HCT116 (cell line): ENCODE results near the gene FAM83G. TPM values are rescaled to one million over a fixed set of nuclear protein-coding genes. Genes with fewer than 3 reads are reported as not detected.

Experiments
- ATAC-seq: fragments of 200-7000 bp; cut with Tn5 transposase; 2 replicates; pipeline ENCODE4 v1.9.1; 2020; ENCODE audit warnings: mild to moderate bottlenecking, moderate library complexity
- BruUV-seq: library from RNA; stranded (reverse); fragments of 400-500 nt; replicated peaks from 2 replicates; lab custom pipeline; 2021; lab: Mats Ljungman, UMichigan
- CTCF ChIA-PET: fragments of 300-600 bp; sonication (Branson Sonifier 250); formaldehyde crosslinking; loops from one replicate; lab custom pipeline; 2021; ENCODE audit warnings: antibody characterized with exemption; lab: Charles Lee
- POLR2A ChIA-PET: fragments of 300-600, 350-600 bp; sonication (Branson Sonifier 250); formaldehyde crosslinking; loops from one replicate; lab custom pipeline; 2021; ENCODE audit warnings: antibody characterized with exemption; lab: Charles Lee
- RAD21 ChIA-PET, 2 experiments: fragments of 300-600 bp; sonication (Branson Sonifier 250); formaldehyde crosslinking; loops; one replicate each; lab custom pipeline; 2023; ENCODE audit warnings: low total read pairs in 2 of 2; ENCODE audit not compliant: uncharacterized antibody in 2 of 2, unreplicated experiment in 2 of 2, low non-redundant PET in 1 of 2; lab: Charles Lee
- DNase-seq: peaks from one replicate; pipeline ENCODE4 v3.0.0-alpha.2; 2010; ENCODE audit warnings: low read depth, low spot score
- H2AFZ ChIP-seq: fragments of 200-600 bp; shearing (Covaris generic), sonication (generic); 2 replicates; pipeline ENCODE4 v1.6.1; 2017; ENCODE audit warnings: low read depth, mixed run types, mixed read lengths, antibody characterized with exemption, low read length; ENCODE audit not compliant: poor library complexity, severe bottlenecking
- H3K27ac ChIP-seq: 2 replicates; pipeline ENCODE4 v1.5.1; 2012; ENCODE audit warnings: low read depth, low read length
- H3K27me3 ChIP-seq: fragments of 200-600 bp; sonication (generic); 2 replicates; pipeline ENCODE4 v1.6.1; 2016; ENCODE audit warnings: mixed run types, low read length, mixed read lengths; ENCODE audit not compliant: insufficient read depth
- H3K36me3 ChIP-seq, 2 experiments: fragments of 200-500 bp in 1 of 2; fragments of 200-600 bp in 1 of 2; sonication (Bioruptor generic) in 1 of 2; sonication (generic) in 1 of 2; 2 replicates each; pipeline versions ENCODE4 v1.5.1 to v1.6.1; 2014 to 2016; ENCODE audit warnings: low read length in 2 of 2, inconsistent platforms in 1 of 2, mixed read lengths in 1 of 2, mixed run types in 1 of 2; ENCODE audit not compliant: insufficient read depth in 2 of 2, control insufficient read depth in 1 of 2
- H3K4me1 ChIP-seq, 2 experiments: fragments of 200-600 bp in 1 of 2; sonication (generic) in 1 of 2; 2 replicates each; pipeline versions ENCODE4 v1.5.1 to v1.6.1; 2012 to 2017; ENCODE audit warnings: low read length in 2 of 2, inconsistent platforms in 1 of 2, mild to moderate bottlenecking in 1 of 2, mixed read lengths in 1 of 2, mixed run types in 1 of 2, moderate library complexity in 1 of 2; ENCODE audit not compliant: insufficient read depth in 2 of 2, control insufficient read depth in 1 of 2
- H3K4me2 ChIP-seq: fragments of 200-600 bp; sonication (generic); 2 replicates; pipeline ENCODE4 v1.6.1; 2017; ENCODE audit warnings: mixed run types, low read length, mixed read lengths
- H3K4me3 ChIP-seq, 2 experiments: fragments of 200-600 bp in 1 of 2; sonication (generic) in 1 of 2; replicated peaks in 1 of 2; 2 replicates each; pipeline ENCODE4 v1.5.1; 2011 to 2016; ENCODE audit warnings: low read length in 2 of 2, control low read depth in 1 of 2, low read depth in 1 of 2, mild to moderate bottlenecking in 1 of 2, mixed read lengths in 1 of 2, mixed run types in 1 of 2
- H3K79me2 ChIP-seq: fragments of 200-600 bp; sonication (generic); 2 replicates; pipeline ENCODE4 v1.6.1; 2017; ENCODE audit warnings: mild to moderate bottlenecking, mixed run types, low read length, moderate library complexity, mixed read lengths; ENCODE audit not compliant: insufficient read depth
- H3K9ac ChIP-seq: fragments of 200-600 bp; sonication (generic); 2 replicates; pipeline ENCODE4 v1.6.1; 2016; ENCODE audit warnings: low read length, mixed read lengths
- H3K9me2 ChIP-seq: fragments of 200-600 bp; sonication (generic), shearing (Covaris generic); 2 replicates; pipeline ENCODE4 v1.6.1; 2017; ENCODE audit warnings: mixed run types, mild to moderate bottlenecking, moderate library complexity; ENCODE audit not compliant: insufficient read depth
- H3K9me3 ChIP-seq, 2 experiments: fragments of 200-500 bp in 1 of 2; fragments of 200-600 bp in 1 of 2; sonication (Bioruptor generic) in 1 of 2; sonication (generic) in 1 of 2; 2 replicates each; pipeline ENCODE4 v1.6.1; 2014 to 2017; ENCODE audit warnings: low read length in 2 of 2, mixed read lengths in 2 of 2, inconsistent platforms in 1 of 2, low read depth in 1 of 2, mild to moderate bottlenecking in 1 of 2, mixed run types in 1 of 2, moderate library complexity in 1 of 2; ENCODE audit not compliant: control insufficient read depth in 1 of 2, insufficient read depth in 1 of 2
- H4K20me1 ChIP-seq: fragments of 200-600 bp; sonication (generic), shearing (Covaris generic); 2 replicates; pipeline ENCODE4 v1.6.1; 2017; ENCODE audit warnings: mixed run types, mild to moderate bottlenecking, moderate library complexity; ENCODE audit not compliant: insufficient read depth
- EGR1 ChIP-seq: IDR thresholded peaks from 2 replicates; pipeline ENCODE4 v1.6.1; 2012; ENCODE audit warnings: low read depth
- EZH2 ChIP-seq: fragments of 200-600 bp; sonication (generic); IDR thresholded peaks from 2 replicates; pipeline ENCODE4 v1.6.1; 2017; ENCODE audit warnings: antibody characterized with exemption, mixed run types
- POLR2AphosphoS5 ChIP-seq: IDR thresholded peaks from 2 replicates; pipeline ENCODE4 v1.6.1; 2011; ENCODE audit warnings: mild to moderate bottlenecking, low read depth, low read length, moderate library complexity
- RAD21 ChIP-seq: IDR thresholded peaks from 2 replicates; pipeline ENCODE4 v1.6.1; 2012; ENCODE audit warnings: low read depth, mild to moderate bottlenecking
- SP1 ChIP-seq: IDR thresholded peaks from 2 replicates; pipeline ENCODE4 v1.6.1; 2012; ENCODE audit warnings: low read depth
- SRF ChIP-seq: IDR thresholded peaks from 2 replicates; pipeline ENCODE4 v1.6.1; 2012; ENCODE audit warnings: low read depth
- ZNF274 ChIP-seq: fragments of 200-500 bp; sonication (Bioruptor generic); IDR thresholded peaks from 2 replicates; pipeline ENCODE4 v1.6.1; 2014; ENCODE audit warnings: mild to moderate bottlenecking, low read depth, low read length, inconsistent platforms
- intact Hi-C: fragments of 100-400 bp; cut with micrococcal nuclease; formaldehyde crosslinking; loops from 2 replicates; pipeline ENCODE4 v1.10.0; 2022
- total RNA-seq: library from RNA; stranded (reverse); gene quantifications from one replicate; pipeline ENCODE4 v1.2.1, GENCODE V29; 2021; ENCODE audit not compliant: unreplicated experiment
- TF ChIP-seq, protein P1 (sequence below): IDR thresholded peaks from 2 replicates; pipeline ENCODE4 v1.6.1; 2012
- TF ChIP-seq, protein P2 (sequence below), 3 experiments: fragments of 200-600 bp in 1 of 3; sonication (generic) in 1 of 3; IDR thresholded peaks in 2 of 3; conservative IDR thresholded peaks in 1 of 3; 2 replicates each; pipeline ENCODE4 v1.5.1; 2012 to 2017; ENCODE audit warnings: low read depth in 2 of 3, low read length in 2 of 3, antibody characterized with exemption in 1 of 3, borderline replicate concordance in 1 of 3, control low read depth in 1 of 3, mild to moderate bottlenecking in 1 of 3, mixed read lengths in 1 of 3, mixed run types in 1 of 3, moderate library complexity in 1 of 3; ENCODE audit not compliant: insufficient read depth in 1 of 3
- TF ChIP-seq, protein P3 (sequence below): IDR thresholded peaks from 2 replicates; pipeline ENCODE4 v1.6.1; 2012; ENCODE audit warnings: low read depth

The FAM83G gene
- total RNA-seq, 1 experiment from 2014 or later: 33.9 TPM

DNA sequence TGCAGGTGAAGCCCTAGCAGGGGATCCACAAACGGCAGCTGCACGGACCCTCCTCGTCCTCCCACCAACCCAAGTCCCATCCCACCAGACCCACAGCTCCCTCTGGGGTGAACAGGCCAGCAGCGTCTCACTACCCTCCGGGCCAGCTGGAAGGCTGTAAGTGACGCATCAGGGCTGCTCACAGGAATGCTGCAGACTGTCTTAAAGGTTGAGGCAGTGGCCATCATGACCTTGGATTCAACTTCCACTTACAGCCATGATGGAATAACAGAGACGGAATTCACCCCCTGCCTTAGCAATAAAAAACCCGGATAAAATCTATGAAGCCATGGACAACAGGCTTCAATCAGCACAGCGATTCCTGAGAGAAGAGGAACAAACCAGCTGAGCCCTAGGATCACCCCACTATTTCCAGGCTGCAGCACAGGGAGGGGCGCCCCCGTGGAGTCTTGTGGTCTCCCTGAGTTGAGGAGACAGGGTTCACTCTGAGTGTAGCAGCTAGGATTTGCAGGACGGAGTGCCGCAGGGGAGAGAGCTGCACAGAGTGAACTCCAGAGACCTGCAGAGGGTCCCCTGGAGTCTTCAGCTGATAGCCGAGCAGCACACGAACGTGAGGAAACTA lies 10.5 kb downstream of the FAM83G start:
- H3K9me3 ChIP-seq: peaks cover 0 to 5% of the 10 kb centered on the region in 2 experiments; a peak in 2 of 4 replicates
- no peak overlapping the region for H2AFZ ChIP-seq
- ChIA-PET RAD21 (no interaction called here), POLR2A (no interaction called here), CTCF (no interaction called here)
- no peaks in the 10 kb centered on the region for H3K9me2 ChIP-seq
- DNase-seq: no peak
- no peak overlapping the region for H3K4me3 ChIP-seq
- intact Hi-C loops: no loop called here
- no peak overlapping the region; the same call in 1 of the 2 replicates for H3K27ac ChIP-seq
- H4K20me1 ChIP-seq: no peaks in the 10 kb centered on the region; the same call in 1 of the 2 replicates
- H3K27me3 ChIP-seq: no peaks in the 10 kb centered on the region
- BruUV-seq: no TSS peak
- TF ChIP-seq, protein P1, sequence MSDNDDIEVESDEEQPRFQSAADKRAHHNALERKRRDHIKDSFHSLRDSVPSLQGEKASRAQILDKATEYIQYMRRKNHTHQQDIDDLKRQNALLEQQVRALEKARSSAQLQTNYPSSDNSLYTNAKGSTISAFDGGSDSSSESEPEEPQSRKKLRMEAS: no peak
- TF ChIP-seq ZNF274 (no peak), EGR1 (no peak), EZH2 (no peak), SRF (no peak), SP1 (no peak), POLR2AphosphoS5 (no peak), RAD21 (no peak)
- TF ChIP-seq, protein P2, sequence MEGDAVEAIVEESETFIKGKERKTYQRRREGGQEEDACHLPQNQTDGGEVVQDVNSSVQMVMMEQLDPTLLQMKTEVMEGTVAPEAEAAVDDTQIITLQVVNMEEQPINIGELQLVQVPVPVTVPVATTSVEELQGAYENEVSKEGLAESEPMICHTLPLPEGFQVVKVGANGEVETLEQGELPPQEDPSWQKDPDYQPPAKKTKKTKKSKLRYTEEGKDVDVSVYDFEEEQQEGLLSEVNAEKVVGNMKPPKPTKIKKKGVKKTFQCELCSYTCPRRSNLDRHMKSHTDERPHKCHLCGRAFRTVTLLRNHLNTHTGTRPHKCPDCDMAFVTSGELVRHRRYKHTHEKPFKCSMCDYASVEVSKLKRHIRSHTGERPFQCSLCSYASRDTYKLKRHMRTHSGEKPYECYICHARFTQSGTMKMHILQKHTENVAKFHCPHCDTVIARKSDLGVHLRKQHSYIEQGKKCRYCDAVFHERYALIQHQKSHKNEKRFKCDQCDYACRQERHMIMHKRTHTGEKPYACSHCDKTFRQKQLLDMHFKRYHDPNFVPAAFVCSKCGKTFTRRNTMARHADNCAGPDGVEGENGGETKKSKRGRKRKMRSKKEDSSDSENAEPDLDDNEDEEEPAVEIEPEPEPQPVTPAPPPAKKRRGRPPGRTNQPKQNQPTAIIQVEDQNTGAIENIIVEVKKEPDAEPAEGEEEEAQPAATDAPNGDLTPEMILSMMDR (IDR thresholded peaks at IDR 0.05 in 2 of 3, conservative IDR thresholded peaks at IDR 0.05 in 1 of 3; ENCODE audit: borderline replicate concordance in 1 of 3, insufficient read depth in 1 of 3, low read depth in 2 of 3, low read length in 2 of 3): no peak
- TF ChIP-seq, protein P3, sequence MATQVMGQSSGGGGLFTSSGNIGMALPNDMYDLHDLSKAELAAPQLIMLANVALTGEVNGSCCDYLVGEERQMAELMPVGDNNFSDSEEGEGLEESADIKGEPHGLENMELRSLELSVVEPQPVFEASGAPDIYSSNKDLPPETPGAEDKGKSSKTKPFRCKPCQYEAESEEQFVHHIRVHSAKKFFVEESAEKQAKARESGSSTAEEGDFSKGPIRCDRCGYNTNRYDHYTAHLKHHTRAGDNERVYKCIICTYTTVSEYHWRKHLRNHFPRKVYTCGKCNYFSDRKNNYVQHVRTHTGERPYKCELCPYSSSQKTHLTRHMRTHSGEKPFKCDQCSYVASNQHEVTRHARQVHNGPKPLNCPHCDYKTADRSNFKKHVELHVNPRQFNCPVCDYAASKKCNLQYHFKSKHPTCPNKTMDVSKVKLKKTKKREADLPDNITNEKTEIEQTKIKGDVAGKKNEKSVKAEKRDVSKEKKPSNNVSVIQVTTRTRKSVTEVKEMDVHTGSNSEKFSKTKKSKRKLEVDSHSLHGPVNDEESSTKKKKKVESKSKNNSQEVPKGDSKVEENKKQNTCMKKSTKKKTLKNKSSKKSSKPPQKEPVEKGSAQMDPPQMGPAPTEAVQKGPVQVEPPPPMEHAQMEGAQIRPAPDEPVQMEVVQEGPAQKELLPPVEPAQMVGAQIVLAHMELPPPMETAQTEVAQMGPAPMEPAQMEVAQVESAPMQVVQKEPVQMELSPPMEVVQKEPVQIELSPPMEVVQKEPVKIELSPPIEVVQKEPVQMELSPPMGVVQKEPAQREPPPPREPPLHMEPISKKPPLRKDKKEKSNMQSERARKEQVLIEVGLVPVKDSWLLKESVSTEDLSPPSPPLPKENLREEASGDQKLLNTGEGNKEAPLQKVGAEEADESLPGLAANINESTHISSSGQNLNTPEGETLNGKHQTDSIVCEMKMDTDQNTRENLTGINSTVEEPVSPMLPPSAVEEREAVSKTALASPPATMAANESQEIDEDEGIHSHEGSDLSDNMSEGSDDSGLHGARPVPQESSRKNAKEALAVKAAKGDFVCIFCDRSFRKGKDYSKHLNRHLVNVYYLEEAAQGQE: no peak
- no peak for ATAC-seq
- no peak overlapping the region for H3K4me2 ChIP-seq
- peaks cover 0 to 24% of the 10 kb centered on the region in 2 experiments; a peak in 3 of 4 replicates for H3K36me3 ChIP-seq
- peaks cover 96% of the 10 kb centered on the region for H3K79me2 ChIP-seq
- no peaks in the 10 kb centered on the region for H3K4me1 ChIP-seq
- H3K9ac ChIP-seq: no peak overlapping the region
